HCEC 1CT (cell line): ENCODE data around the gene CEACAM18.
"Not testable (repeated sequence)": the region's sequence is repeated elsewhere in the genome, so short reads cannot be mapped to it uniquely, and the experiment has no call there.

Experiments
- DNase-seq: peaks from one replicate; pipeline ENCODE4 v3.0.0-alpha.2; 2017

CEACAM18 gene

GRCh38 chr19:51500931-51501330 is 22.6 kb downstream of the CEACAM18 start:
- not testable (repeated sequence) for DNase-seq

- no peak for DNase-seq
Measured at GRCh38 chr19:51501594-51502263, 23.4 kb downstream of the CEACAM18 start, which contains the start of gene SIGLEC12. Gene SIGLEC12, minus strand, starts transcription at chr19:51501800. Its CDS starts 67 bp downstream, at chr19:51501733.

DNA sequence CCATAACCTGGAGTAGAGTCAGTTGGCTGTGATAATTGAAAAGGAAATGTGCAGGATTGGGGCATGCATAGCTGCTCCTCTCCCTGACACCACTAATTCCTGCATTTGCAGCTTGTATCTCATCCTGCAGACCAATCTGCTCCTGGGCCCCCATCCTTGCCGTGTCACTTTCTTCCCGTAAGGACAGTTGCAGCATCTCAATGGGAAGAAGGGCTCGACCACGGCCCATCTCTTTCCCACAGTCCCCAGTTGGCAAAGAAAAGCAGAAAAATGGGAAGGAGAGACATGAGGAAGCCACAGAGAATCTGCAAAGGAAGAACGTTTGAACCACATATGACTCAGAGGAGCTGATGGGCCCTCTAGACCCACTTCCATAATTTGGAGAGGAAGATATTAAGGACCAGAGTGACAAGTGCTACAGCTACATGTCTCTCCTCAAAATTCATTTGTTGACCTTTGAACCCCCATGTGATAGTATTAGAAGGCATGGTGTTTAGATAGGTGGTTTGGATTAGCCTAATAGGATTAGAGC is 25.0 kb downstream of the CEACAM18 start:
- no peak for DNase-seq

GRCh38 chr19:51503896-51504295 is 25.6 kb downstream of the CEACAM18 start:
- no peak for DNase-seq

- no peak for DNase-seq
Measured at GRCh38 chr19:51505904-51506303, 27.6 kb downstream of the CEACAM18 start.

- no peak for DNase-seq
Measured at GRCh38 chr19:51507192-51507591, 28.9 kb downstream of the CEACAM18 start.

- no peak for DNase-seq
Measured at GRCh38 chr19:51507640-51508058, 29.3 kb downstream of the CEACAM18 start.

- DNase-seq = no peak
Measured at GRCh38 chr19:51508059-51508733, 29.9 kb downstream of the CEACAM18 start.

- DNase-seq = no peak
Measured at GRCh38 chr19:51509823-51510660, 31.7 kb downstream of the CEACAM18 start.

GRCh38 chr19:51511353-51511752 is 33.0 kb downstream of the CEACAM18 start:
- no peak for DNase-seq

- no peak for DNase-seq
Measured at GRCh38 chr19:51513968-51514367, 35.6 kb downstream of the CEACAM18 start.

DNA sequence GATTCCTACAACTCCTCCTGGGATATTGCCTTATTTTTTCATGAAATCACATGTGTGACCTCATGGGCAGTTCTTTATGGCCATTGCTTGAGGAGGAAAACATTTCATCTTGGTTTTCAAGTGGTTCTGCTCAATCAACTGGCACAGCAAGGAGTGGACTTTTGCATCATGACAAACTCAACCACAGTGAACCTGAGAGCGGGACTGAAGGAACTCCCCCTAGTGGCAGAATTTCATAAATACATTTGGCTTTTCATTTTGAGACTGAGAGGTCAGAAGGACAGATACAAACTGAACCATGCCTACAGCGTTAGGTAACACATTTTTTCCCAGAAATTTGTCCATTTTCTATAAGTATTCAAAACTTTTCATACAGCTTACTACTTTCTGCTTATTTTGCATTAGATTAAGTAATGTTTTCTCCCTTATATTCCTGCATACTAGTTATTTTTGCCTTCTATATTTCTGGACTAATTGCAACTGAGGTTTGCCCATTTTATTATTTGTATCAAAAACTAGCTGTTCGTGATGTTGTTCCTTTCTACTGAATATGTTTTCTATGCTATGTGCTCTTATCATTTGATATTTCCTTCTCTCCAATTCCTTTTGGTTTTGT is 36.6 kb downstream of the CEACAM18 start:
- DNase-seq = peak; percentile 24

GRCh38 chr19:51520728-51521127 is 42.4 kb downstream of the CEACAM18 start:
- no peak for DNase-seq

- DNase-seq = no peak
Measured at GRCh38 chr19:51521357-51521756, 43.0 kb downstream of the CEACAM18 start.

- DNase-seq = no peak
Measured at GRCh38 chr19:51521781-51522180, 43.4 kb downstream of the CEACAM18 start.

DNA sequence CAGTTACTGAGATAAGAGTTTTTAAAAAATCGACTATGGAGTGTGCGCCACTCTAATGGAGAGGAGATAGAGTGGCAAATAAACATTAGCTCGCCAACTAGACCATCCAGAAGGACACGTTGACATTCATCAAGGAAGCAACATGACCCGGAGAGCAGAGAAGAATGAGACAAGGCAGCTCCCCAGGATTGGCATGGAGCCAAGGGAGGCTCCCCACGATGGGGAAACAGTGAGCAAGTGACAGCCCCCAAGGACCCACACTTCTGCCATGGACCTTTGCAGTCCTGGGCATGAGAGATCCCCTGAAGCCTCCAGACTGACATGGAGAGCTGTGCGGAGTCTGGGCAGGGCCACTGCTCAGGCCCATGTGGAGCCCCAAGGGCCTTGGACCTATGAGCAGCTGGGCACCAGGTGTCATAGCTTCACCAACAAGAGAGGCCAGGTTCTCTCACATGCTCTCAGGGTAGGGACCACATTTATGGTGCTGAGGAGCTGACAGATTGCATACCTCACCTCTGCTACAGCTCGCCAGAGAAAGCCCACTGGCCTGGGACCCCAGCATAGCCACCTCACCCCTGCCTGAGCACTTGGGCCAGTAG is 46.4 kb downstream of the CEACAM18 start:
- no peak for DNase-seq

DNA sequence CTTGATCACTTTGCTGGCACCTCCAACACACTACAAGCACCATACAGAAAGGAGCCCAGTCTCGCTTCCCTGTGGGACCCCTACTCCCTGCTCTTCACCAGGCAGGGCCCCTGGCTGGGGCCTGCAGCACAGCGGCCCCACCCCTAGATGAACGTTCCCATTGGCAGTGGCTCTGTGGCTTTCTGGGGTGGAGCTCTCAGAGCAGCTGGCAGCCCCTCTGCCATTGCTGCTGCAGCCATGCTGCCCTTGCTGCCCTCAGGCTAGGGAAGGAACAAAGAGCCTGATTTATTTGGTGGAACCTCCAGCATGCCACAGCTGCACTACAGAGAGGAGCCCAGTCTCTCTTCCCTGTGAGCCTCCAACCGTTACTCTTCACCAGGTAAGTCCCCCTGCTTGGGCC is 47.3 kb downstream of the CEACAM18 start:
- no peak for DNase-seq

GRCh38 chr19:51529301-51529700 is 51.0 kb downstream of the CEACAM18 start:
- DNase-seq = no peak

DNA sequence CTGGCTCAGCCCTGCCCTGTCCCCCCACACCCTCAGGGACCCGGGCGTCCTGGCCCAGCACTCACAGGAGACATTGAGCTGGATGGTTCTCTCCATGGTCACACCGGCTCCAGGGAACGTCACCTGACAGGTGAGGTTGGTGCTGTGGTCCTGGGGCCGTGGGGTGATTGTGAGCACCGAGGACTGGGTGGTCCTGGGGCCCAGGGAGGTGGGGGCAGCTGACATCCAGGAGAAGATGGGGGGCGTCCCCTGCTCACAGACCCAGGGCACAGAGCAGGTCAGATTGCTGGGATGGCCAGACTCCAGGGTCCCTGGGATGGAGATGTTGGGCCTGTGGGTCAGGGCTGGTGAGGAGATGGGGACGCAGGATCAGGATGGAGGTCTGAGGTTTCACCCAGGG is 52.3 kb downstream of the CEACAM18 start:
- DNase-seq = no peak

- no peak for DNase-seq
Measured at GRCh38 chr19:51531349-51532315, 53.3 kb downstream of the CEACAM18 start, which contains the start of gene SIGLEC6. Gene SIGLEC6, minus strand, starts transcription at chr19:51531670. Its CDS starts 22 bp downstream, at chr19:51531648.

GRCh38 chr19:51535535-51535934 is 57.2 kb downstream of the CEACAM18 start:
- no peak for DNase-seq
